Choroid plexus epithelial cell (primary cell): ENCODE data around the gene SCART1.
"Not testable (repeated sequence)": the region's sequence is repeated elsewhere in the genome, so short reads cannot be mapped to it uniquely, and the experiment has no call there.

Experiments used
- DNase-seq: peaks from one replicate; pipeline ENCODE4 v3.0.0-alpha.2; 2010; ENCODE audit warnings: low read depth
- H3K4me3 ChIP-seq: 2 replicates; pipeline ENCODE4 v1.5.1; 2011; ENCODE audit warnings: low read depth, mild to moderate bottlenecking, control low read depth, low read length, moderate library complexity
- TF ChIP-seq, protein P1 (sequence below): conservative IDR thresholded peaks from 2 replicates; pipeline ENCODE4 v1.5.1; 2011; ENCODE audit warnings: low read depth, mild to moderate bottlenecking, control low read depth, inconsistent platforms, low read length, moderate library complexity

The SCART1 gene

GRCh38 chr10:133497363-133497762 is 43.6 kb downstream of the SCART1 start:
- H3K4me3 ChIP-seq = not testable (repeated sequence)
- TF ChIP-seq, protein P1, sequence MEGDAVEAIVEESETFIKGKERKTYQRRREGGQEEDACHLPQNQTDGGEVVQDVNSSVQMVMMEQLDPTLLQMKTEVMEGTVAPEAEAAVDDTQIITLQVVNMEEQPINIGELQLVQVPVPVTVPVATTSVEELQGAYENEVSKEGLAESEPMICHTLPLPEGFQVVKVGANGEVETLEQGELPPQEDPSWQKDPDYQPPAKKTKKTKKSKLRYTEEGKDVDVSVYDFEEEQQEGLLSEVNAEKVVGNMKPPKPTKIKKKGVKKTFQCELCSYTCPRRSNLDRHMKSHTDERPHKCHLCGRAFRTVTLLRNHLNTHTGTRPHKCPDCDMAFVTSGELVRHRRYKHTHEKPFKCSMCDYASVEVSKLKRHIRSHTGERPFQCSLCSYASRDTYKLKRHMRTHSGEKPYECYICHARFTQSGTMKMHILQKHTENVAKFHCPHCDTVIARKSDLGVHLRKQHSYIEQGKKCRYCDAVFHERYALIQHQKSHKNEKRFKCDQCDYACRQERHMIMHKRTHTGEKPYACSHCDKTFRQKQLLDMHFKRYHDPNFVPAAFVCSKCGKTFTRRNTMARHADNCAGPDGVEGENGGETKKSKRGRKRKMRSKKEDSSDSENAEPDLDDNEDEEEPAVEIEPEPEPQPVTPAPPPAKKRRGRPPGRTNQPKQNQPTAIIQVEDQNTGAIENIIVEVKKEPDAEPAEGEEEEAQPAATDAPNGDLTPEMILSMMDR = peak; percentile 48
- peak; percentile 31 for DNase-seq

GRCh38 chr10:133499176-133499575 is 45.4 kb downstream of the SCART1 start:
- not testable (repeated sequence) for H3K4me3 ChIP-seq, DNase-seq

GRCh38 chr10:133500897-133501296 is 47.2 kb downstream of the SCART1 start:
- not testable (repeated sequence) for DNase-seq, H3K4me3 ChIP-seq

- H3K4me3 ChIP-seq = no peak overlapping the region
- DNase-seq = no peak
- TF ChIP-seq, protein P1 = no peak
Observed at GRCh38 chr10:133509700-133510099, 56.0 kb downstream of the SCART1 start.

DNA sequence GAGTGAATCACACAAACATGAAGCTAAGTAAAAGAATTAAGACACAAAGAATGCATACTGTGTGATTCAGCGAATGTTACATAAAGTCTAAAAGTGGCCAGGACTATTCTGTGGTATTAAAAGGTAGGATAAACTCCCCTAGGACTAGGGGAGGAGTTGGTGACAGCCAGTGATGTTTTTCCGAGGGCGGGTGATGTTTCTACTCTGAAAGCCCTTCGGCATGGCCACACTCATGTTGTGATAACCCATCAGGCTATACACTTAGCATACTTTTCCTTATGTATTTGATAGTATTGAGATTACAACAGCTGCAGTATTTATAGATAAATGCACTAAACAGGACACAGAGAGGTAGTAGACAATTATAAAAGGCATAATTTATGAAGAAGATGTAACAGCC is 57.7 kb downstream of the SCART1 start:
- no peak overlapping the region for H3K4me3 ChIP-seq
- no peak for DNase-seq
- TF ChIP-seq, protein P1 = no peak

- no peak overlapping the region for H3K4me3 ChIP-seq
- TF ChIP-seq, protein P1 = no peak
- no peak for DNase-seq
Observed at GRCh38 chr10:133511907-133512528, 58.3 kb downstream of the SCART1 start.

DNA sequence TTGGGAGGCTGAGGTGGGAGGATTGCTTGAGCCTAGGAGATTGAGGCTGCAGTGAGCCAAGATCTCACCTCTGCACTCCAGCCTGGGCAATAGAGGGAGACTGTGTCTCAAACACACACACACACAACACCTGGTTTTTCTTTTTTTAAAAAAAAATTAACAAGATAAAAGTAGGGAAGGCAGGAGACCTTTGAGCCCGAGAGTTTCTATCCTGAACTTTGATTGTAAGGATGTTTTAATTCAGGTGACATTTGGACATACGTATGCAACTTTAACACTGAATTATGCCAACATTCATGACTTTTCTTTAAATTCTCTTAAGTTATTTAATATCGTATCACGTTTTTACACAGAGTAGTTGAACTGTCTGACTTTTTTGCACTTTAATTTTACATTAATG is 61.7 kb downstream of the SCART1 start:
- DNase-seq = no peak
- no peak overlapping the region for H3K4me3 ChIP-seq
- TF ChIP-seq, protein P1 = no peak

DNA sequence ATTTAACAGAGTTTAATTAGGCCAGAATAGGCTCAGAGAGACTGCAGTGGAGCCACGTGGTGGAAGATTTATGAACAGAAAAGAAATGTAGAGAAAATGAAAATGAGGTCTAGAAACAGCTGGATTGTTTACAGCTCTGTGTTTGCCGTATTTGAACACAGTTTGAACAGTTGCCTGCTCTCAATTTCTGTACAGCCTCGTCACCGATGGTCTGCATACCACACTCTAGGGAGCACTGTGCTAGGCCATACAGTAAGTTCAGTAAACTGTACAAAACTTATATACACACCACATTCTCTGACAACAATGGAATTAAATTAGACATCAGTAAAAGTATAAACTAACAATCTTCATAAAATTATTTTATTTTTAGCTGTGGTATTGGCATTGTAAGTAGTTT is 62.3 kb downstream of the SCART1 start:
- no peak overlapping the region for H3K4me3 ChIP-seq
- TF ChIP-seq, protein P1 = no peak
- no peak for DNase-seq

- not testable (repeated sequence) for H3K4me3 ChIP-seq, DNase-seq
Observed at GRCh38 chr10:133518517-133518916, 64.8 kb downstream of the SCART1 start.
